ENCODE data around the gene PRKG1. TPM values are rescaled to one million over a fixed set of nuclear protein-coding genes. Genes with fewer than 3 reads are reported as not detected.

PRKG1 gene
- total RNA-seq, 4 donors from 2014 or later = 26.5 to 72.3 (median 58.1) TPM

GRCh38 chr10:51770709-51771108, 696.4 kb downstream of the PRKG1 start:
- Histone ChIP-seq H3K36me3 (no peaks in the 10 kb centered on the region), H3K27me3 (no peaks in the 10 kb centered on the region), H3K27ac (no peak overlapping the region), H3K4me1 (no peaks in the 10 kb centered on the region), H3K4me3 (replicated peaks in 1 of 3) (no peak overlapping the region), H3K9me3 (no peaks in the 10 kb centered on the region)
- intact Hi-C loops (cut with DNase I) = no loop called here
- 81 to 89% methylated on average over 2 of the region's 2 CpGs for WGBS, 2 donors
- TF ChIP-seq, protein P1, sequence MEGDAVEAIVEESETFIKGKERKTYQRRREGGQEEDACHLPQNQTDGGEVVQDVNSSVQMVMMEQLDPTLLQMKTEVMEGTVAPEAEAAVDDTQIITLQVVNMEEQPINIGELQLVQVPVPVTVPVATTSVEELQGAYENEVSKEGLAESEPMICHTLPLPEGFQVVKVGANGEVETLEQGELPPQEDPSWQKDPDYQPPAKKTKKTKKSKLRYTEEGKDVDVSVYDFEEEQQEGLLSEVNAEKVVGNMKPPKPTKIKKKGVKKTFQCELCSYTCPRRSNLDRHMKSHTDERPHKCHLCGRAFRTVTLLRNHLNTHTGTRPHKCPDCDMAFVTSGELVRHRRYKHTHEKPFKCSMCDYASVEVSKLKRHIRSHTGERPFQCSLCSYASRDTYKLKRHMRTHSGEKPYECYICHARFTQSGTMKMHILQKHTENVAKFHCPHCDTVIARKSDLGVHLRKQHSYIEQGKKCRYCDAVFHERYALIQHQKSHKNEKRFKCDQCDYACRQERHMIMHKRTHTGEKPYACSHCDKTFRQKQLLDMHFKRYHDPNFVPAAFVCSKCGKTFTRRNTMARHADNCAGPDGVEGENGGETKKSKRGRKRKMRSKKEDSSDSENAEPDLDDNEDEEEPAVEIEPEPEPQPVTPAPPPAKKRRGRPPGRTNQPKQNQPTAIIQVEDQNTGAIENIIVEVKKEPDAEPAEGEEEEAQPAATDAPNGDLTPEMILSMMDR (IDR thresholded peaks at IDR 0.05) = no peak
- no peak for TF ChIP-seq POLR2A (IDR thresholded peaks at IDR 0.05)
- DNase-seq = no peak

DNA sequence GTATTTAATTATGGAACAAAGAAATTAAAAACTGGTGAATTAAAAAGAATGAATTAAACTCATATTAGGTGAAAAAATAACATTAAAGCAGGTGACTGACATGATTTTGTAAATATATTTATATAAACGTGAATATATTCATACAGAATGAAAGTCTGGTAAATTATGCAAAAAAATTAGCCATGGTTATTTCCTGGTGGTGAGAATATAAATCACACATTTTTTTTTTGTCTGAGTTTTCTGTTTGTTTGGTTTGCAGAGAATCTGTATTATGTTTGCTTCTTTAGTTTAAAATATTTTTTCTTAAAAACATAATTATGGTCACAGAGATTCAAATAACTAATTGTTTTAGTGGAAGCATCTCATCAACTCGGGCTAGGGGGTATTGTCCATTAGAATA, 698.1 kb downstream of the PRKG1 start:
- H3K4me3 ChIP-seq (replicated peaks in 1 of 3) = no peak overlapping the region
- H3K4me1 ChIP-seq = no peaks in the 10 kb centered on the region
- H3K36me3 ChIP-seq = no peaks in the 10 kb centered on the region
- intact Hi-C loops (cut with DNase I) = no loop called here
- no peak for DNase-seq
- no peaks in the 10 kb centered on the region for H3K27me3 ChIP-seq
- H3K27ac ChIP-seq = no peak overlapping the region
- 80 to 84% methylated on average over 2 of the region's 2 CpGs for WGBS, 2 donors
- no peaks in the 10 kb centered on the region for H3K9me3 ChIP-seq
- TF ChIP-seq, protein P1 (IDR thresholded peaks at IDR 0.05) = no peak
- no peak for TF ChIP-seq POLR2A (IDR thresholded peaks at IDR 0.05)

- H3K9me3 ChIP-seq = no peaks in the 10 kb centered on the region
- TF ChIP-seq, protein P1 (IDR thresholded peaks at IDR 0.05) = no peak
- no peak for TF ChIP-seq POLR2A (IDR thresholded peaks at IDR 0.05)
- H3K27me3 ChIP-seq = no peaks in the 10 kb centered on the region
- intact Hi-C loops (cut with DNase I) = no loop called here
- DNase-seq = no peak
- no peak overlapping the region for H3K27ac ChIP-seq
- H3K36me3 ChIP-seq = no peaks in the 10 kb centered on the region
- no peak overlapping the region for H3K4me3 ChIP-seq (replicated peaks in 1 of 3)
- H3K4me1 ChIP-seq = no peaks in the 10 kb centered on the region
These were observed 699.4 kb downstream of the PRKG1 start for GRCh38 chr10:51773681-51774080.

GRCh38 chr10:51783941-51784340, 709.7 kb downstream of the PRKG1 start:
- DNase-seq = no peak
- no peak for TF ChIP-seq POLR2A (IDR thresholded peaks at IDR 0.05)
- Histone ChIP-seq H3K36me3 (no peaks in the 10 kb centered on the region), H3K27me3 (no peaks in the 10 kb centered on the region), H3K4me1 (peaks cover 0 to 5% of the 10 kb centered on the region in 2 donors), H3K27ac (no peak overlapping the region), H3K9me3 (no peaks in the 10 kb centered on the region), H3K4me3 (replicated peaks in 1 of 3) (no peak overlapping the region)
- 92% methylated on average over 2 of the region's 2 CpGs for WGBS, 2 donors
- intact Hi-C loops (cut with DNase I) = no loop called here

- H3K4me3 ChIP-seq (replicated peaks in 1 of 3) = no peak overlapping the region
- H3K9me3 ChIP-seq = no peaks in the 10 kb centered on the region
- peaks cover 0 to 5% of the 10 kb centered on the region in 2 donors for H3K4me1 ChIP-seq
- intact Hi-C loops (cut with DNase I) = no loop called here
- DNase-seq = no peak
- 93 to 95% methylated on average over 4 of the region's 4 CpGs for WGBS, 2 donors
- H3K27me3 ChIP-seq = no peaks in the 10 kb centered on the region
- H3K27ac ChIP-seq = no peak overlapping the region
- TF ChIP-seq, protein P1 (IDR thresholded peaks at IDR 0.05) = no peak
- no peak for TF ChIP-seq POLR2A (IDR thresholded peaks at IDR 0.05)
- no peaks in the 10 kb centered on the region for H3K36me3 ChIP-seq
These were observed 711.9 kb downstream of the PRKG1 start for GRCh38 chr10:51786016-51786683.
